HG02763 (cell line): ENCODE data around the gene SLC25A36.
"Not testable (repeated sequence)": the region's sequence is repeated elsewhere in the genome, so short reads cannot be mapped to it uniquely, and the experiment has no call there.

Experiments
- ATAC-seq: cut with Tn5 transposase; IDR thresholded peaks from one replicate; pipeline ENCODE4 v1.9.1; 2021; ENCODE audit warnings: mild to moderate bottlenecking, moderate library complexity; ENCODE audit not compliant: unreplicated experiment

Gene SLC25A36

DNA sequence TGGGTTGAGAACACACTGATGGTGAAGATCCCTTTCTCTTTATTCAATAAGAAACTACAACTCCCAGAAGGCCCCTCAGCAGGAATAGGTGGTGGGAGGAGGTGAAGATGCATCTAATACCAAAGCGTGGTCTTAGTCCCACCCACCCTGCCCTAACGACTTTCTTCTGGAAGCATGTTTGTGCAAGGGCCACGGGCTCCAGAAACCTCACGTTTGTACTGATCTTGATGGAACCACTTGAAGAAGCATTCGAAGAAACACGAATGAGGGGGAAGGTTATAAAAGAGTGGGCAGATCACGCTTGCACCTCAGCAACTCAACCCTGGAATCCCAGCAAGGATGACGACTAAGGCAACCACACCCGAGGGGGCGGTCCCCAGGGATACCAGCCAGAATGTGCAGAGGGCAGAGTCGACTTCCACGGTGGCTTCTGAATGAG lies 10.6 kb upstream of the SLC25A36 start:
- ATAC-seq, result no peak

DNA sequence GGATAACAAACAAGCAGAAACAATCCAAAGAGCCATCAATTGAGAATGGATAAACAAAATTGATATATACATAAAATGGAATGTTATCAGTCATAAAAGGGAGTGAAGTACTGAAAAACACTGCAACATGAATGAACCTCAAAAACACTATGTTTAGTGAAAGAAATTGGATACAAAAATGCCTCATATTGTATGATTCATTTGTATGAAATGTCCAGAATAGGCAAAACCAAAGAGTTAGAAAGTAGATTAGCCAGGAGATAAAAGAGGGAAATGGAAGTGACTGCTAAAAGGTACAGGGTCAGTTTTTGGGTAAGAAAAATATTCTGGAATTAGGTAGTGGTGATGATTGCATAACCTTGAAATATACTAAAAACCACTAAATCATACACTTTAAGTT lies 9.8 kb upstream of the SLC25A36 start:
- ATAC-seq, result no peak

DNA sequence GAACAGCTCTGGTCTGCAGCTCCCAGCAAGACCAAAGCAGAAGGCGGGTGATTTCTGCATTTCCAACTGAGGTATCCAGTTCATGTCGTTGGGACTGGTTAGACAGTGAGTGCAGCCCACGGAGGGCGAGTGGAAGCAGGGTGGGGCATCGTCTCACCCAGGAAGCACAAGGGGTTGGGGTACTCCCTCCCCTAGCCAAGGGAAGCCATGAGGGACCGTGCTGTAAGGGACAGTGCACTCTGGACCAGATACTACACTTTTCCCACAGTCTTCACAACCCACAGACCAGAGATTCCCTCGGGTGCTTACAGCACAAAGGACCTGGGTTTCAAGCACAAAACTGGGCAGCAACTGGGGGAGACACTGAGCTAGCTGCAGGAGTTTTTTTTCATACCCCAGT lies 8.5 kb upstream of the SLC25A36 start:
- ATAC-seq, result no peak

DNA sequence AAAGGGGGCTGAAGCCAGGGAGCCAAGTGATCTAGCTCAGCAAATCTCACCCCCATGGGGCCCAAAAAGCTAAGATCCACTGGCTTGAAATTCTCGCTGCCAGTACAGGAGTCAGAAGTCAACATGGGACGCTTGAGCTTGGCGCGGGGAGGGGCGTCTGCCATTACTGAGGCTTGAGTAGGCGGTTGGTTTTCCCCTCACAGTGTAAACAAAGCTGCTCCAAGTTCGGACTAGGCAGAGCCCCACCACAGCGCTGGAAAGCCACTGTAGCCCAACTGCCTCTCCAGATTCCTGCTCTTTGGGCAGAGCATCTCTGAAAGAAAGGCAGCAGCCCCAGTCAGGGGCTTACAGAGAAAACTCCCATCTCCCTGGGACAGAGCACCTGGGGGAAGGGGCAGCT lies 8.1 kb upstream of the SLC25A36 start:
- no peak for ATAC-seq

DNA sequence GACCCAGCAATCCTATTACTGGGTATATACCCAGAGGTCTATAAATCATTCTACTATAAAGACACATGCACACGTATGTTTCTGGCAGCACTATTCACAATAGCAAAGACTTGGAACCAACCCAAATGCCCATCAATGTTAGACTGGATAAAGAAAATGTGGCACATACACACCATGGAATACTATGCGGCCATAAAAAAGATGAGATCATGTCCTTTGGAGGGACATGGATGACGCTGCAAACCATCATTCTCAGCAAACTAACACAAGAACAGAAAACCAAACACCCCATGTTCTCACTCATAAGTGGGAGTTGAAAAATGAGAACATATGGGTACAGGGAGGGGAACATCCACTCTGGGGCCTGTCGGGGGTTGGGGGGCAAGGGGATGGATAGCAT lies 2.3 kb upstream of the SLC25A36 start:
- ATAC-seq, result not testable (repeated sequence)

DNA sequence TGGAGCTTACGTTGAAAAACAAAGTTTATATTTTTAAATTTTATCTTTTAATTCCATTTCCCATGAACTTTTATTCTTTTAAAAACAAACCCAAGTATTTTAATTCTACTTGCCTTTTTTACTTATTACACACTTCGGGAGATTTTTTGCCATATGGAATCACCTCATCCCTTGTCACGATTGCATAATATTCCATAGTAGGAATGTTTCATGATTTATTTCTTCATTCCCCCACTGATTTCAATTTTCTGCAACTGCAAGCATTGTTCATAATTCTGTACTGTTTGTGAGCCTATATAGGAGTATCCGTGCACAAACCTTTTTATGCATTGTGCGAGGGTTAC lies 574 bp upstream of the SLC25A36 start:
- ATAC-seq, result no peak

DNA sequence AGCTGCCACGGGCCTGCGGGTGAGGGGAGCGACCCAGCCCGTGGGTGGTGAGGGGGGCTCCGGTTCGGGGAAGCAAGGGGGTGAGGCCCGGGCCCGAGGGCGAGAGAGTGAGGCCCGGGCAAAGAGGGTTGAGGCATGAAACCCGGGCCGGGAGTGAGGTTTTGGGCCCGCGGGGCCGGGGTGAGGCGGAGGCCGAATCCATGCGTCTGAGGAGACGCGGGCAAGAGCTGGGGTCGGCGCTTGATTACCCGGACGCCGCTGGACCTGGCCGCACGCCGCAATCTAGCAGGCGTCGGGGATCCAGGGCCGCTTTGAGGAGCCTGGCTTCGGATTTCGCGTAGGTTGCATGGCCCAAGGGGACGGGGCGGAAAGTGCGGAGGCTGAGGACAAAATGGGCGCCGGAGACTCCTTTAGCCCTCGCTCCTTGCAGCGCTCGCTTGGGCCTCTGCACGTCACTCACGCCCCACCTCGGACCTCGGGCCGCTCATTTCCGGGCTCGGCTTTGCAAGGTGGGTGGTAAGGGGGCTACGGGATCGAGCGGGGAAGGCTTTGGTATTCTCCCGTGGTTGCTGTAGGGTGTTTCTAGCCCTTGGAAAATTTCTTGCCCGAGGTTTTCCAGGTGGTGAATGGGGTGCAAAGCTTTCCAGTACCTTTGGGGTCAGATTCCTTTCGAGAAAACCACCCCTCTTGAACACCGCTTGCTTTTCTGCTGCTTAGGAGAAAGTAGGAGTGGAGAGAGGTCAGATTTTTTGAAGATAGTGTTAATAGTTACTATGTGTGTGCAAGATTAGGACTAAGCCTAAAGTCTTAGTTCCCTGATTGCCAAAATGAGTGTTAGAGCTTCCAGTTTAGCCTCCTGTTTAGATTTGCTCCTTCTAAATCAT lies 827 bp downstream of the SLC25A36 start:
- ATAC-seq, result peak; percentile 39

DNA sequence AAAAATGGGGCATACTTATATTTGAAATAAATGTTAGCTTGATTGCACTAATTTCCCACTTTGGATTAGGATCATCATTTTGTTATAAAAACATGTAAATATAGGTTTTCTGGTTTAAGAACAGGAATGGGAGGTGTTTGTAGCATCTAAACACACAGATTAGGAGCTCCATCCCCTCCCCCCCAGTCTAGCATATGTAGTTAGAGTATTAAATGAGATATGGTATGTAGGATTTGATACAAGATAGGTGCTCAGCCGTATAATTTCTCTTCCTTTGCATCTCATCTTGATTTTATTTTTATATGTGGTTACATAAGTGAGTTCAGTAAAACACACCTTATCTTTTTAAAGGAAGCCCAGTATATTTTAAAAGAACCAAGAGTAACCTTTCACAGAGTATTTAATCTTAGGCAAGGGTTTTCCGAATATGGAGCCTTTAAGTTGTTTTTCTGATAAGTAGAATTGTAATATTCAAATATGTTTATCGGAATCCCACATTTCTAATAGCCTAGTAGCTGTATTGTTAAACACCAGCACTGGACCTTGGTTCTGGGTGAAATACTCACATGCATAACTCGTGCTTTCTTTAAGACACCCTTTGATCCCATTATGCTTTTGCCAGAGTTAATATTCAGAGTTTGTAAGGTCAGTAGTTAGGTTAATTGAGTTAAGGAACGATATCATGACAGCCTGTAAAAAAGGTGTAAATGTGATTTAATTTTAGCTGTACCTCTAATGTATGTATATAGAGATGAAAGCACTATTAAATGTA lies 2.3 kb downstream of the SLC25A36 start:
- ATAC-seq, result no peak

DNA sequence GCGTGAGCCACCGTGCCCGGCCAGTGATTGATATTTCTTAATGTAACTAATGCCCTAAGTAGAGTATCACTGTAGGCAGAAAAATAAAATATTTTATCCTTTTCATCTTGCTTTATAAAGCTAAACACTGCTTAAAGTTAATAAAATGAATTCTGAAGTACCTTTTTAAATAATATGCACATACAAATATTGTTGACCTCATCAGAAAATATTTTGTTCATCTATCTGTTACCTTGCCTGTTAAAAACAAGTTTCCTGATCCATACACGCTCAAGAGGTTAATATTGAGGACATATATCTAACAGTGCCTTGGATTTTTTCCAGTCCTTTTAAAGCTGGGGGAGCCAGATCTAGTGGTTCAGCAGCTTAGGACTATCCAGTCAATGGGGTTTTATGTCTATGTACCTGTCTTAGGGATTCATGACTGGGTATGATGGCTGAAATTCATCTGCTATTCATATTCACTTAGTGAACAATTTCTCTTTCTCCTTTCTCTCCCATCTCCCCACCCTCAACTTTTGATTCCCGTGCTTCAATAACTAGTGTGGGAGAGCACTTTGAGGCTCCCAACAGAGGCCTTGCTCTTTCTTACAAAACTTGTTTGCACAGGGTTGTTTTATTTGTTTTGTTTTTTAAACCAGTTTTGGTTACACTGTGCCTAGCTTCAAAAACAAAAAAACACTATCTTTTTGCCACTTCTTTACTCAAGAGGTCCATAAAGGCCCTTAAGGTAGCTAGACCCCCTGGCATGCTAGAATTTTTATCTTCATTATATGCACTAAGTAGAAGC lies 7.0 kb downstream of the SLC25A36 start:
- ATAC-seq, result no peak

DNA sequence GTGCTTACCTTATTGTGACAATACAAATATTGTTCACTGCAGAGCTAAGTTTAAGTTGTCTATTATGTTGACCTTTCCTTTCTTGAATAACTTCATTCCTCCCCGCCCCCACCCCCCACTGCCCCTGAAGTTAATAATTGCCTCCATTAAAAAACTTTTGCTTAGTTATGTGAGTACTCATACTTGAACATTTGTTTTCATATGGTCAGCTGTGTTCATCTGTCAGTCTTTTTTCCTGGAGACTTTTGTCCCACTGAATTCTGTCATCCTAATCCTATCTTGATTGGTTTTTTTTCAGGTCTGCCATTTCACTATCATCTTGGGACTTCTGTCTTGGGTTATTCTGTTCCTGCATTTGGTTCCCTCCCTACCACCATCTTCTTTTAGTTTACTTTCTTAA lies 8.5 kb downstream of the SLC25A36 start:
- no peak for ATAC-seq

DNA sequence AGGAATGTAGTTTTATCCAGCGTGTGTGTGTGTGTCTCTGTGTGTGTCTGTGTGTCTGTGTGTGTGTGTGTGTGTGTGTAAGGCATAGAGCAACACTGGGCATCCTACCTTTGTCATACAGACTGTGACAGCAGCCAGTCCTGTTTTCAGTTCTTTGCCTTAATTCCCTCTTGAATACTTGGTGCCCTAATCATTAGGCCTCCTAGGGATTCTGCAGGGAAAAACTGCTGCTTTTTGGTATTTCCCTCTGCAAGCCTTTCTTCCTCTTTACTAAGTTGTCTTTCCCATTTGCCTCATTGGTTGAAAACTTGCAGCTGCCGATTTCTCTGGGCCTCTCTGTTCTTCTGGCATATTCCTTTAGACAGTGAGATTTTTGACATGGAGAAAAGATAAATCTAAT lies 9.2 kb downstream of the SLC25A36 start:
- no peak for ATAC-seq

DNA sequence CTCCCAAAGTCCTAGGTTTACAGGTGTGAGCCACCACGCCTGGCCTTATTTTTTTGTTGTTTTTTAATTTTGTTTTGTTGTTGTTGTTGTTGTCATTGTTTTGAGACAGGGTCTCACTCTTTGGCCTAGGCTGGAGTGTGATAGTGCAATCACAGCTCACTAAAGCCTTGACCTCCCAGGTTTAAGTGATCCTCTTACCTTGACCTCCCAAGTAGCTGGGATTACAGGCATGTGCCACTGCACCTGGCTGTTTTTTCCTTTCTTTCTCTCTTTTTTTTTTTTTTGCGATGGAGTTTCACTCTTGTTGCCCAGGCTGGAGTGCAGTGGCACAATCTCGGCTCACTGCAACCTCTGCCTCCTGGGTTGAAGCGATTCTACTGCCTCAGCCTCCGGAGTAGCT lies 10.1 kb downstream of the SLC25A36 start:
- not testable (repeated sequence) for ATAC-seq

DNA sequence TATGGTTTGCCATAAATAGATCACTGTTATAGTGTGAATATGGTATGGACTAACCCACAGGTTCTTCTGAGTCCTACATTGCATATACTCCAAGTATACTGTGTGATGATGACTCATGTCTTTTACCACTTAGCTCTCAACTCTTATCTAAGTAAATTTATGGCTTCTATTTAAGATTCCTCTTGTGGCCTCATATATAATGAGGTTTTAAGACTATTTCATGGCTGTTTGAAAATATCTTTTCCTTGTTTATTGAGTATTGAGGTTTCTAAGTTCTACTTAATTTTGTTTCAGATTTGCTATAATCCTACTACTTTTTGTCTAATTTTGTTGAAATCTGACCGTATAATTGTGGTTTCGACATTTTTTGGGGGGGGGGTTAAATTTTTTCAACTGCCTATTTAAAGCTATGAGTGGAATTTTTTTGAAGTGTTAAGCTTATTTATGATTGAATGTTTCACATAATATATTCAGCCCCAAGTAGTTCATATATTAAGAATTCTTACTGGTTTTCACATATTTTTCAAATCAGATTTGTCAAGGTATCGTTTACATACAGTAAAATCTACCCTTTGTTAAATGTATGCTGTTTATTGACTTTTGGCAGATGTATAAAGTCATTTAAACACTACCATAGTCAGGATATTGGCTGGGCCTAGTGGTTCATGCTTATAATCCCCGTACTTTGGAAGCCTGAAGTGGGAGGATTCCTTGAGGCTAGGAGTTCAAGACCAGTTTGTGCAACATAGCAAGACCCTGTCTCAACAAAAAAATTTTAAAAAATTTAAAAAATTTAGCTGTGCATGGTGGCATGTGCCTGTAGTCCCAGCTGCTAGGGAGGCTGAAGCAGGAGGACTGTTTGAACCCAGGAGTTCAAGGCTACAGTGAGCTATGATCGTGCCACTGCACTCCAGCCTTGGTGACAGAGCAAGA lies 11.7 kb downstream of the SLC25A36 start:
- no peak for ATAC-seq

DNA sequence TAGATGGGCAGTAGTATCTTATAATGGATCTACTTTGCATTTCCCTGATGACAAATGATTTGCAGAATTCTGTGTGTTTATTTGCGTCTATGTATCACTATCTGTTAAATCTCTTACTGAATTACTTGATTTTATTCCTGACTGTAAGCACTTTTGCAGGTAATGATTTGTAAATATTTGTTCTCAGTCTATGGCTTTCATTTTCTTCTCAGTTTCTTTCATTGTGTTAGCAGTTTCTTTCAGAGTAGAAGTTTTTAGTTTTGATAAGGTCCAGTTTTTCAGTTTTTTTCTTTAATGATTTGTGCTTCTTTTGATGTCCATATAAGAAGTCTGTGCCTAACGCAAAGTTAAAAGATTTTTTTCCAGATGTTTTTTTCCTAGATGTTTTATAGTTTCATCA lies 12.9 kb downstream of the SLC25A36 start:
- no peak for ATAC-seq

DNA sequence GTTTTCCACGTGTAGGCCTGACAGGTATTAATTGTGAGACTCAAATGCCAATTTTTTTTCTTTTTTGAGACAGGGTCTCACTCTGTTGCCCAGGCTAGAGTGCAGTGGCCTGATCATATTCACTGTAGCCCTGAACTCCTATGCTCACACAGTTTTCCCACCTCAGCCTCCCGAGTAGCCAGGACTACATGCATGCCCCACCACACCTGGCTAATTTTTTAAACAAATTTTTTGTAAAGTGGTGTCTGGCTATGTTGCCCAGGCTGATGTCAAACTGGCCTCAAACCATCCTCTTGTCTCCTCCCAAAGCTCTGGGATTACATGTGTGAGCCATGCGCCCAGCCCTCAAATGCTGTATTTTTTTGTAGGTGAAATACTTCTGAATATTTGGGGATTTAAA lies 14.0 kb downstream of the SLC25A36 start:
- ATAC-seq, result no peak

DNA sequence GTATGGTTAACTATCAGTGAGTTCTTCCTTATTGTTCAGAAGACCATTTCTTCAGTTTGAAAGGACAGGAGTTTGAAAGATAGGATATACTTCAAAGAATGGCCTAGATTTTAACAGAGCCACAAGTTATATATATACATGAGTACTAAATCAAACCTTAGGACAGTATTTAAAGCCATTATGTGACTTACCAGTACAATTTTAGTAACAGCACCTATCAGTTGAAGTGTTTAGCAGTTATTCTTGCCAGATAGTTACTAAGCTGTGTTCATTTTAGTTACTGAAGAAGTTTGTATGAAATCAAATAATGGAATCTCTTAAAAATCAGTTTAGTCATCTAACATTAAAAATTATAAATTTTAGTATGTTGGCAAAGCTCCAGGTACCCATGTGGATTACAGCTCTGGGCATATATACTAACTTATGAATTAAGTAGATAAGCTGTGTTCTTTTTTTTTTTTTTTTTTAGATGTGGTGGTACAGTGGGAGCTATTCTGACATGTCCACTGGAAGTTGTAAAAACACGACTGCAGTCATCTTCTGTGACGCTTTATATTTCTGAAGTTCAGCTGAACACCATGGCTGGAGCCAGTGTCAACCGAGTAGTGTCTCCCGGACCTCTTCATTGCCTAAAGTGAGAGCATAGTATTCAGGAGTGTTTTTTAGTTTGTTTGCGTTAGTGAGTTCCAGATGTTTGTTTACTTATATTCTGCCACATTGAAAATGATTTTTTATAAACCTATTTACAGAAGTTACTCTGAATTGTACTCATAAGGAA lies 14.6 kb downstream of the SLC25A36 start:
- ATAC-seq, result no peak

DNA sequence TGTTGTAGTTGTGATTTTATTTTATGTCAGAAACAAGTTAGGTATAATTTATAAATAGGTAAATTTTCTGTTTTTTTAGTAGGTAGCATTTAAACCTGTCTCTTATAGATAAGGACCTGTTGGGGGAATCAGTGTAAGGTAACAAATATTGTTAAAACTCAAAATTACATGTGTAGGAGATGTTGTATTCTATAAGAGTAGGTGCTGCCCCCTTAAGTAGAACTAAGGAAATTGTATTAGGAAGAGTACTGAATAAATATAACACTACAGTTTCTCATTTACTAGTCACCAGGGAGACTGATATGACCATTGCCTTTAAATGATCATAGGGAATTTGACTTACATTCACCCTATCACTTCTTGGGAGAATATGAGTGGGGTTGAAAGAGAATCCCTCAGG lies 31.2 kb downstream of the SLC25A36 start:
- ATAC-seq, result no peak

DNA sequence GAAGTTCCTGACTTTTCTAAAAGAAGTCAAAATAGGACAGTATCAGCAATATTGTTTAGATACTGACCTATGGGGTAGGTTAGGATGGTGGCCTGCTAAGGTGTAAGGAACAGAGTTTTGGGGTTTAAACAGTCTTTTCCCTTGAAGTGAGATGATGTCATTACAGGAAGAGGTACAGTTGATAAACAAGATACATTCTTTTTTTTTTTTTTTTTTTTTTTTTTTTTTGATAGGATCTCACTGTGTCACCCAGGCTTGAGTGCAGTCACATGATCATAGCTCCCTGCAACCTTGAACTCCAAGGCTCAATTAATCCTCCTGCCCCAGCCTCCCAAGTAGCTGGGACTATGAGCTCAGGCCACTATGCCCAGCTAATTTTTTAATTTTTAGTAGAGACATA lies 33.3 kb downstream of the SLC25A36 start:
- ATAC-seq, result no peak

DNA sequence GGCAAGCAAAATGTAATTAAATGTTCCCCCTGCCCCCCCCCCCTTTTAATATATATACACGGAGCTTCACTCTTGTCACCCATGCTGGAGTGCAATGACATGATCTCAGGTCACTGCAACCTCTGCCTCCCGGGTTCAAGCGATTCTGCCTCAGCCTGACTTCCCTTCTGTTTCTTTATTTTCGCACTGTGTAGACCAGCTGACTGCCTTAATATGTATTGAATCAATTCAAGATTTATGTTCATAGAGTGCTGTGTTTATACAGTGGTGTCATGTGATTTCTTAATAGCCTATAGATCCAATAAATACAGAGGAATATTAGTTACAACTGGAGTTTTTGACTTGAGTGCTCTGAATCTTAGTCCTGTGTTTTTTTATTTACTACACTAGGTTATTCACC lies 39.0 kb downstream of the SLC25A36 start:
- ATAC-seq, result no peak

DNA sequence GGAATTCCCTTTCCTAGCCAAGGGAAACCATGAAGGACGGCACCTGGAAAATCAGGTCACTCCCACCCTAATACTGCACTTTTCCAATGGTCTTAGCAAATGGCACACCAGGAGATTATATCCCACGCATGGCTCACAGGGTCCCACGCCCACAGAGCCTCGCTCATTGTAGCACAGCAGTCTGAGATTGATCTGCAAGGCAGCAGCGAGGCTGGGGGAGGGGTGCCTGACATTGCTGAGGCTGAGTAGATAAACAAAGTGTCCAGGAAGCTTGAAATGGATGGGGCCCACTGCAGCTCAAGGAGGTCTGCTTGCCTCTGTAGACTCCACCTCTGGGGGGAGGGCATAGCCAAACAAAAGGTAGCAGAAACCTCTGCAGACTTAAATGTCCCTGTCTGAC lies 46.2 kb downstream of the SLC25A36 start:
- not testable (repeated sequence) for ATAC-seq
